ENCODE data around the gene HUNK.

HUNK gene

DNA sequence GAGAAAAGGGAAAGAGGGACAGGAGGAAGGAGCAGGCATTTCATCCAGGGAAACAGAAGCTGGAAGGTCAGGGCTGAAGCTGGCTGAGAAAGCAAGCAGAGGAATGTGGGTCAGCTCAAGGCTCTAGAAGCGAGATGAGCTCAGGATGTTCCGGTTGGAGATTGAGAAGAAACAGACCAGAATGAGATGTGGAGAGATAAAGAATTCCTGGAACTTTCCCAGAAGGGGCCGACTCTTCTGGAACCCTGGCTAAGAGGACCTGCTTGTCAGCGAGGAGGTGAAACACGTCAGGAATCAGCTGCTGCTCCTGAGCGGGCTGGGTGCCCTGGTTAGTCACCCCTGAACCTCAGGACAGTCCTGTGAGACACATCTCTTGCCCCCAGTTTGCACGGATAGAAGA is 75.9 kb downstream of the HUNK start:
- in situ Hi-C loops (cut with MboI; ENCODE audit: low sequenced_read_pairs), result no loop called here

DNA sequence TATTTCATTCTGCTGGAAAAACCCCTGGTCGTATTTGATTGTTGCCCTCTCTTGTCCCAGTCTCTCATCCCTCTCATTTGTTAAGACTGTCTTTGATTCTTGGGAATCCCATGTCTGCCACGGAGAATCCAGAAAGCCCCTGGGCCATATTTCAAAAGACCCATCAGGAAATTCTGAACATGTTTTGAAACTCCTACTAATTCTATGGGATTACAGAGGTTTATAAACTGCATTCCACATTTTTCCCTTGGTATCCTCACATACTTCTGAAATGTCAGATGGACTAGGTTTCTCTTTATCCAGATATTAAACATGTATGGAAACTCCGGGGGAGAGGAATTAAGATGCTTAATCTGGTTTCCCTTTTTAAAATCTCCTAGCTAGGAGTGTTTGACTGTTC is 80.0 kb downstream of the HUNK start:
- in situ Hi-C loops (cut with MboI; ENCODE audit: low sequenced_read_pairs), result no loop called here

DNA sequence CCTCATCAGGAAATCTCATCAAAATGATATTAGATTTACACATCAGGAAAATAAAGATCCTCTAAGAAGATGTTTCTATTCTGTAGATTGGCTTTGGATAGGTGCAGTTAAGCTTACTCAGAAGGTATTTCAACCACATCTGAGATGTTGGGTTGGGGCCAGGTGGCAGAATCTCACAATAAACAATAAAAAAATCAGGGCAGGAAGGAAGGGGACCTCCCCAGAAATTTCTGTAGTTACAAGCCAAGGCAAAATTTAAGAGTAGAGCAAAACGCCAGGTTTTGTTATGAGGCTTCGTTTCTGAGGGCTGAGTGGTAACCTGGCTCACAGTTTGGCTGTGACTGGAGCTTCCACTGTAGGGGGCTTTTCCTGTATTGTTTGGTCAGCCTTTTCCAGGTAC is 84.8 kb downstream of the HUNK start:
- in situ Hi-C loops (cut with MboI; ENCODE audit: low sequenced_read_pairs), result no loop called here

DNA sequence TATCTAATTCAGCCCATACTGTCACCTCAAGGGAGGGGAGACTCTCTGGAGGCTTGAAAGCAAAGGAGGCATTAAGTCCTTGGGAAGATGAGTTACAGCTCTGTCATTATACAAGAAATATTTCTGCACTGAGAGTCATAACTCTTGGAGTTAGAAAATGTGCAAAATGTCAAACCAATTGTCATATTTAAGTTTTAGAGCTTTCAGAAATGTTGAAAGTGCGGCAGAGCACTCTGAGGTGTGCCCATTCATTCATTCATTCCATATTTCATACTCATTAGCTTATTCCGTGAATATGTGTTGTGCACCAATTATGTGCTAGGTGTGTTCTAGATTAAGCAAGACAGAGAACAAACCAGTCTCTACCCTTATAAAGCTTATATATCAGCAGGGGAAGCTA is 87.1 kb downstream of the HUNK start:
- in situ Hi-C loops (cut with MboI; ENCODE audit: low sequenced_read_pairs), result no loop called here

DNA sequence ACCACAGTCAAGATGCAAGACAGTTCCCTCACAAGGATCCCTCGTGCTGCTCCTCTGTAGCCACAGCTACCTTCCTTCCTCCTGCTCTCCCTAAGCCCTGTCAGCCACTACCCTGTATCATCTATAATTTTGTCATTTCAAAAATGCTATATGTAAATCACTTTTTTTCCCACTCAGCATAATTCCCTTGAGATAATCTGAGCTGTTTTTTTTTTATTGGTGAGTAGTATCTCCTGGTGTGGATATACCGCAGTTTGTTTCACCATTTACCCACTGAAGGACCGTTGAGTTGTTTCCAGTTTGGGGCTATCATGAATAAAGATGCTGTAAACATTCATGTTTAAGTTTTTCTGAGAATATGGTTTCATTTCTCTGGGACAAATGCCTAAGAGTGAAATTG is 88.2 kb downstream of the HUNK start:
- in situ Hi-C loops (cut with MboI; ENCODE audit: low sequenced_read_pairs), result no loop called here

DNA sequence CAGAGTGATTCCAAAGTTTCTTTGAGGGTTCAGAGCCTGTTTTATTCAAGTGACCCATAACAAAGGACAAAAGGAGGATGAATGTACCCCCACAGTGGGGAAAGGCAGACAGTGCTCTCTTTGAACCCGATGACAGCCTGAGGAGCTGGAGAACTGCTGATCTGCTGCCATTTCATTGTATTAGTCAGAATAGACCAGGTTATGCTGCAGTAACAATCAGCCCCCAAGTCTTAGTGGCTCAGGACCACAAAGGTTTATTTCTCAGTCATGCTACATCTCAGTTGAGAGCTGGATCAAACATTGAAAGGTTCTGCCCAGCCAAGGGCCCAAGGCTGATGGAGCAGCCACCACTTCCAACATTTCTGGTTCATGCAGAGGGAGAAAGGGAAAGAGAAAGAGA is 88.9 kb downstream of the HUNK start:
- in situ Hi-C loops (cut with MboI; ENCODE audit: low sequenced_read_pairs), result no loop called here

DNA sequence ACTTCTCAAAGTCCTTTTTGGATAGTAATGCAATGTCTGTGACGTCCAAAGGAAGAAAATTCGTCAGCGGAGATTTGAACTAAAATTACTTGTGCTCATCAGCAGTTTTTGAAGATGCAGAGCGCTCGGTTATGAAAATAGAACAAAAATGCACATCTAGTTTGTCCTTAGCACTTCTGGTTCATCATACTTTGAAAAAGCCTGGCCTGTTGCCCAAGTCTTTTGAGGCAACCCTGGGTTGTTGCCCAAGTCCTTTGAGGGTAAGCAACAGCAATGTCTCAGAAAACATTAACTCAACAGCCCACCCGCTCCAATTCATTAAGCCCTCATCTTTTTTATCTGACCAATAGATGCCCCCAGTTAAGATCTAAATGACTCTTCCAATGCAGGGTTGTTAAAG is 91.9 kb downstream of the HUNK start:
- in situ Hi-C loops (cut with MboI; ENCODE audit: low sequenced_read_pairs), result no loop called here

DNA sequence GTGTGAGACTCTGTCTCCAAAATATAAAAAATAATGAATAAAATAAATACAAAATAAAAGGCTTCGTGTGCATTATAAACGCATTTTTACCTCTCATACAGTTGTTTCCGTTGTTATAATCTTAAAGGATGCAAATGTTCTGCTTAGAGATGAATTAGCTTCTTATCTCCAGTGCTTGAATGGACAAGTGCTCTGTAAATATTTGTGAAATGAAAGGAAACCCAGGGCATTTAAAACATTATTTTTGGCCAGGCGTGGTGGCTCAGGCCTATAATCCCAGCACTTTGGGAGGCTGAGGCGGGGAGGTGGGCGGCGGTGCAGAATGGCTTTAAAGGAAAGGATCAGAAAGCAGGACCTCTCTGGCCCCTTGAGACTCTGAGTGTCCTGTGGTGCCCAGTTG is 94.5 kb downstream of the HUNK start:
- in situ Hi-C loops (cut with MboI; ENCODE audit: low sequenced_read_pairs), result no loop called here

DNA sequence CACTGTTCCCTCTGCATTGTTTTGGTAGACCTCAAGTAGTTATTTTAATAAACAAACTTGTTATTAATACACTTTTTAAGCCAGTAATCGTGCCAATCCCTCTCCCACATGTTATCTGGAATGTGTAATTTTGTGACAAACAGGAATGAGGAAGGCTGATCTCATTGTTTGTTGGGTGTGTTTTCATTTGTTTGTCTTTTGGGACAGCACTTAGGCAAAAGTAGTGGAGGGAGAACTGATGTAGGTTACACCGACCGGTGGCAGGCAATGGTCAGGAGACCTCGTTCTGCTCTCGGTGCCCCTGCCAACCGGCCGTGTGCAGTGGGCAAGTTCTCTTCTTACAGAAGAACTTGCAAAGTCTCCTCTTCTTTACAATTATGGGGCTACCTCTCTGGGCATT is 99.8 kb downstream of the HUNK start:
- in situ Hi-C loops (cut with MboI; ENCODE audit: low sequenced_read_pairs), result no loop called here

DNA sequence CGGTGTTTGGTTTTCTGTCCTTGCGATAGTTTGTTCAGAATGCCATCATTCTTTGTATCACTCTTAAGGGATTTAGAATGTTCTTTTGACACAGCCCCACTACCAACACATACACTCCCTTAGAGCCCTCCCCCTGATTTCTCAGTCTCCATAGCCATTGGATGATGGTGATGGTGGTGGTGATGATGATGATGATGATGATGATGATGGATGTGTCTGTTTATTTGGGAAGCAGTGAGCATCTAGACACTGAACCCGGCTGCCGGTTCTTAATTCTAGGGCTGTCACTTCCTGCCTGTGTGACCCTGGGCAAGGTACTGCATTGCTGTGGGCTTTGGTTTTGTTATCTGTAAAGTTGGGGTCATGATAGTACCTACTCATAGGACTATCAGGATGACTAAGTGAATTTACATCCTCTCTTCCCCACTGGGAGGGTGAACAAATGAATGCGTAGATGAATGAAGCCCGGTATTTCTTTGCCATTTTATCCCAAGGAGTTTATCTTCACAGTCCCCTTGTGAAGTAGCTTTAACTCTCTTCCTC is 100.7 kb downstream of the HUNK start:
- in situ Hi-C loops (cut with MboI; ENCODE audit: low sequenced_read_pairs), result no loop called here

DNA sequence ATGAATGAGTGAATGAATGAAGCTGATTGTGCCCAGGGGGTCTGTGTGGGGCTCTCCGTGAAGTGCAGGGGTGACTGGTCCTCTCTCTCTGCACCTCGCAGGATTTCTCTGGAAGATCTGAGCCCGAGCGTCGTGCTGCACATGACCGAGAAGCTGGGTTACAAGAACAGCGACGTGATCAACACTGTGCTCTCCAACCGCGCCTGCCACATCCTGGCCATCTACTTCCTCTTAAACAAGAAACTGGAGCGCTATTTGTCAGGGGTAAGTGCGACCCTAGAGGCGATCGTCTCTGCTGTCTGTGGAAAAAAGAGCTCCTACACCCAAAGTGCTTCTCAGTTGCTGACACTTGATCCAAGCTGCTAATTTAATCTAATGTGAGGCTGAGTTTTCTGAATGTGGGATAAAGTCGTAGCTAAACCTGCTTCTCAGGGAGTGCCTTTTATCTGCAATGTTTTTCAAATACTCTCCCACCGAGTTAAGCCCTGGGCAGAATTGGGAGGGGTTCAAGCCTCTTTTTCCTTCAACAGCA is 101.7 kb downstream of the HUNK start:
- in situ Hi-C loops (cut with MboI; ENCODE audit: low sequenced_read_pairs), result no loop called here

DNA sequence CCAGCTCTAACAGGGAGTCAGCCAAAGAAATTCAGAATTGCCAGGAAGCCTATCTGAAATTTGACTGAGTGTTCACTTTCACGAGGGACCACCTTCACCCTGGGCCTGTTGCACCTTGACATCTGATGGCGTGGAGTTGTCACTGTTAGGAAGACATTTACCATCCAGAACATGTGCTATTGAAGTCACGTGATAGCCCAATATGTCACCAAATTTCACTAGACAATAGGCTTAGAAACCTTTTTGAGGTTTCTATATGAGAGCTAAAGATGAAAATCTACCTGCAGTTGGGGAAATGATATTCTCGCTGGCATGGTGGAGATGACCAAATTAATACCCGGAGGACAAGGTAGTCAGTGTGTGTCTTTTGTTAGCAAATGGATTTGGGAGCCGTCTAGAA is 102.7 kb downstream of the HUNK start:
- in situ Hi-C loops (cut with MboI; ENCODE audit: low sequenced_read_pairs), result no loop called here

DNA sequence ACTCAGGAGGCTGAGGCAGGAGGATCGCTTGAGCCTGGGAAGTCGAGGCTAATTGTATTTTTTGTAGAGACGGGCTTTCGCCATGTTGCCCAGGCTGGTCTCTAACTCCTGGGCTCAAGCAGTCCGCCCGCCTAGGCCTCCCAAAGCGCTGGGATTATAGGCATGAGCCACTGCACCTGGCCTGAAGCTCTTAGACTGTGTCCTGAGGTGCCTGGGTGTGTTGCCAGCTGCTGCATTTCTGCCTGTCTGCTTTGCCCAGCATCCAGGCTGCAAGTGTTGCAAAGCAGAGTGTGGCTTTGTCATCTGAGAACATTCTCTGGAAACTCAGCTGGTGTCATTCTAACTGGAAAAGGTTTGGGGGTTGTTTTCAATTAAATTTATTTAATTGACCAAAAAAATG is 105.0 kb downstream of the HUNK start:
- in situ Hi-C loops (cut with MboI; ENCODE audit: low sequenced_read_pairs), result no loop called here

DNA sequence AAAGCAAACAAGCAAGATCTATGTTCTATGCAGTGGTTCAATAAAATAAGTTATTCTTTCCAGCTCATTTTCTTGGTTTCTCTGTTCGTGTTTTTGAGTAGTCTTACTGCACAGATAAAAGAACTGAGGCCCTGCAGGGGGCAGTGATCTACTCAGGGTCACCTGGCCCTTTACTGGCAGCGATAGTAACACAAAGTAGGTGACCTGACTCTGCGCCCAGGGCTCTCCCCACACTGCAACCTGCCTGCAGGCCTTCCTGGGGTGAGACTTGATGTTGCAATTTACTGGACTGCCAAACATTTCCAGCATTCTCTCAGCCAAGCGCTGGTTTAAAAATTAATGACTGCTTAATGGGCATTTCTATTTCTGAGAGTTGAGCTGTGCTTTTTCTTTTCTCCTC is 110.3 kb downstream of the HUNK start:
- in situ Hi-C loops (cut with MboI; ENCODE audit: low sequenced_read_pairs), result no loop called here

DNA sequence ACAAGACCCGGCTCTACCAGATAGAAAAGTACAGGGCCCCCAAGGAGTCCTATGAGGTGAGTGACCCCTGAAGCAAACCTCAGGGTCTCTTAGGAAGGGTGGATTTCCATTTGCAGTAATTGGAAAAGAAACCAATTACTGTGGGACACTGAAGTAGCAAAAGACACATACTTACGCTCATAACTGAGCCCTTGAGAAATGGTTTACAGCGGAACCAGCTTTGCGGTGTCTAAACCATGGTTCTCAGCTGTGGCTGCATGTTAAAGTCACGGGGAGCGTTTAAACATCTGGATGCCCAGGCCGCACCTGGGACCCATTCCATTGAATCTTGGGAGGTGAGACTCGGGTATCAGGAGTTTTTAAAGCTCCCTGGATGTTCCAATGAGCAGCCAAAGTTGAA is 110.7 kb downstream of the HUNK start:
- in situ Hi-C loops (cut with MboI; ENCODE audit: low sequenced_read_pairs), result no loop called here

DNA sequence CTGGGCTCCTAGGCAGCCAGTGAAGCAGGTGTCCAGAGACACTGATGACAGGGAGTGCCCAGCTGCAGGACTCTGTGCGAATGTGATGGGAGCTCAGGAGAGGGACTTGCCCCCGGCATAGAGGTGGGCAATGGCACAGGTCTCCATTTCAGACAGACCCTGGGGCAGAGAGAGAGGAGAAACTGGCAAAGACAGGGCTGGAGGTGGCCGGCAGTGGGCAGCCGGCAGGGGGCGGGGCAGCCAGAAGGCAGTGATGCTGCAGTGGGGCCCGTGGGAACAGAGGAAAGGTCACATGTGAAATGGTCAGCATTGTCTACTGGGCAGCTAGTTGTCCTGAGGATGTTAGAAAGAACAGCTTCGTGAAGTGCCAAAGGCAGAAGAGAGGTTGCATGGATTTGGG is 112.6 kb downstream of the HUNK start:
- in situ Hi-C loops (cut with MboI; ENCODE audit: low sequenced_read_pairs), result no loop called here

DNA sequence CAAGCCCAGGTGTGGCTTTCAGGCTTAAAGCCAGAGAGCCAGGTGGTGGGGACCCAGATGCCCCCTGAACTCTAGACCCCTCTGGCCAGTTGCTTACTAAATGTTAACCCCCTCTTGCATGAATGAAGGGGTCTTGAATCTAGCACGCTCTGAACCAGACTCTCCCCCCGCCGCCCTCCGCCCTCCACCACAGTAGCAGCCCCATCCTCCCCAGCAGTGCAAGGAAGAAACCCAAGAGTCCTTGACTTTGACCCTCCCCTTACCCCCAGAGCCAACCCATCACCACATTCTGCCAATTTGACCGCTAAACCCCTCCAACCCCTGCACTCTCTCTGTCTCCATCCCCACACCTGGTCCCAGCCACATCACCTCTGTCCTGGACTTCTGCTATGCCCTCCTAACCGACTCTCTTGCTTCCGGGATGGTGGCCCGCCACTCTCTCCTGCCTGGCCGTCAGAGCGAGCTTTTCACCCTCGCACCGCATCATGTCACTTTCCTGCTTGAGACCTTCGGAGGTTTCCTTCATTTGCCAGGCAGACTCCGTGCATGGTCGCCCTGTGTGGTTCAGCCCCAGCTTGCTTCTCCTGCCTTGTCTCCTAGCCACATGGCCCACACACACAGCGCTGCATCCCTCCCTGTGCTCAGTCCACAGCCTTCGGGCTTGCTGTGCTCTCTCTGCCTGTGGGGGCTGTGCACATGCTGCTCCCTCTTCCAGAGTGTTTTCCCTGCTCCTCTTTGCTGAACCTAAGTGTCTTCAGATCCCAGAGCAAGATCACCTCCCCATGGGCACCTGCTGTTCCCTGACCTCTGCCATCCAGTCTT is 113.4 kb downstream of the HUNK start:
- in situ Hi-C loops (cut with MboI; ENCODE audit: low sequenced_read_pairs), result no loop called here

DNA sequence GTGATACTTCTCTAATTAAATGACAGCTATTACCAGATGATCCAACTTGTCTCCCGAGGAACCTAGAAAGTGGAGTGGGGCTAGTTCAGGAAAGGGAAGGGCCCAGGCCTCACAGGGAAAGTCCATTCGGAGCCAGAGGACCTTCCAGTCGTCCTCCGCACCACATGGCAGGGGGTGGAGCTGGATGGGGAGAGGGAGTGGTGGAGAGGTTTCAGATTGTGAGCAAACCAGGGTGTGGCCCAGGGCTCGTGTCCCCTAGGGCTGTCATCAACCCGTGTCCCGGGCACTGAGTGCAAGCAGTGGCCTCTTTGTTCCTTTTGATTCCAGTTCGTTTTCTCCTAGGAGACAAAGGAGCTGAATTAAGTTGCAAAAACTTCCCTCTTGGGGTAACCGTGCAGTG is 114.9 kb downstream of the HUNK start:
- in situ Hi-C loops (cut with MboI; ENCODE audit: low sequenced_read_pairs), result no loop called here

DNA sequence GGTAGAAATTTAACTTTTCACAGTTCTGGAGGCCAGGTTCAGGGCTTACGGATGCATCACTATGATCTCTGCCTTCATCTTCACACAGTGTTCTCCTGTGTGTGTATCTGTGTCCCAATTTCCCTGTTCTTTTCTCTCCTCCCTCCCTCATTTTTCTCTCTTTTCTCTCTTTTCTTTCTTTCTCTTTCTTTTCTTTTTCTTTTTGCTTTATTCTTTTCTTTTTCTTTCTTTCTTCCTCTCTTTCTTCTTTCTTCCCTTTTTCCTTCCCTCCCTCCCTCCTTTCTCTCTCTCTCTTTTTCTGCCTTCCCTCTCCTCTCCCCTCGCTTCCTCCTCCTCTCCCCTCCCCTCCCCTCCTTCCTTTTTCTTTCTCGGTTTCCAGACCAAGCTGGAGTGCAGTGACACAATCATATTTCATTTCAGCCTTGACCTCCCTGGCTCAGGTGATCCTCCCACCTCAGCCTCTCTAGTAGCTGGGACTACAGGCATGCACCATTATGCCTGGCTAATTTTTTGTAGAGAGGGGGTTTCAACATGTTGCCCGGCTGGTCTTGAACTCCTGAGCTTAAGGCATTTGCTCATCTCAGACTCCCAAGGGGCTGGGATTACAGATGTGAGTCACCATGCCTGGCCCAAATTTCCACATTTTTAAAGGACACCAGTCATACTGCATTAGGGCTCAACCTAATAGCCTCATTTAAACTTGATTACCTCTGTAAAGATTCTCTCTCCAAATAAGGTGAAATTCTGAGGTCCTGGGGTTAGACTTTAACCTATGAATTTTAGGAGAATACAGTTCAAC is 115.9 kb downstream of the HUNK start:
- in situ Hi-C loops (cut with MboI; ENCODE audit: low sequenced_read_pairs), result no loop called here

DNA sequence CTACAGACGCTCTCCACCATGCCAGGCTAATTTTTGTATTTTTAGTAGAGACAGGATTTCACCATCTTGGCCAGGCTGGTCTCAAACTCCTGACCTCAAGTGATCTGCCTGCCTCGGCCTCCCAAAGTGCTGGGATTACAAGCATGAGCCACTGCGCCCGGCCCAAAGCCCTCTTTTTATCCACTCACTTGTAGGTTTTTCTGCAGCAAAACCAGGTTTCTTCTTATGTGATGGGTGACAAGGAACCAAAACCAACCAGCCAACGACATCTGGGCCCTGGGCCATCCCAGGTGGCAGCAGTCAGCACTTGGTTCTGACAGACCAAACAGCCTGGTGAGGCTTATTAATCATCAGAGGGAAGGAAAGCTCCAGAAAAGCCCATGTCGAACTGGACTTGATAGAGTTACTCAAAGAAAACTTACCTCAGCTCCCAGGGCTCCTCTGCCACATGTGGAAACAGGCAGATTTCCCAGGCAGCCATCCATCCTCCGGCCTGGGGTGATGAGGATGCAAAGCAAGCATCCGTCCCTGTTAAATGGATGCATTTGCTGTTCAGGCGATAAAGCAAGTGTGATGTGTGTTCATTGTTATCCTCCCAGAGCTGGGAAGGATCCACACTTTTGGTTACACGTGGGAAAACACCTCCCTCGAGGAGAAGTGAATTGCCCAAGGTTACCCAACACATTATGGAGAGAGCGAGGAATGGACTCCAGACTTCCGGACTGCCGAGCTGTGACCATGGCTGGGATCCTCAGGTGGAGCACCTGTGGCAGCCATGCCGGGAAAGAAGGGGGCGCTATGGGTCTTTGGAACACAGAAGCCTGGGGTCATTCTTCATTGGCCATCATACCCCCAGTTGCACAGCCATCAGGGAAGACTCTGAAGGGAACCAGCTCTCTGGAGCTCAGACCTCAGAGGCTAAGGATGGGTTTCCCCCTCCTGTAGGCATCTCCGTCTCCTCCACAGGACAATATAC is 118.8 kb downstream of the HUNK start:
- in situ Hi-C loops (cut with MboI; ENCODE audit: low sequenced_read_pairs), result no loop called here

DNA sequence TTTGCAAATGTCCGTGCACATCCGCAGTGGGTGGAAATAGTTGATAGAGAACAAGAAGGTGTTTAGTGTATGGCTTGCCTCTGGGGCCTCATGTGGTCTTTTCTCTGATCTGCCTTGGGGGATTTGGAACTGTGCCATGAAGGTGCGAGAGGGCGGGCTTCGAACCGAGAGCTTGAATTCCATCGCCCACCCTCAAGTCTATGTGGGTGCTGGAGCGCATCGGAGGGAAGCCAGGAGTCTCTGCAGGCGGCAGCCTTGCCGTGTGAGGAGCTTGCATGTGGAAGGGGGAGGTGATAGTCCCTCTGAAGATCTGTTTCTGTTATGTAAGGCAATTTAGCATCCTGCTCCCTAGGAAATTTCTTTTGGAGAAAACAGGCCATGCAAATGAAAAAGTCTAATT is 119.6 kb downstream of the HUNK start:
- in situ Hi-C loops (cut with MboI; ENCODE audit: low sequenced_read_pairs), result no loop called here
